Measurements from ENCODE around the gene DLX3. TPM values are rescaled to one million over a fixed set of nuclear protein-coding genes. Genes with fewer than 3 reads are reported as not detected.
A peak's percentile ranks its signal among the peaks of the same experiment; 100 is the strongest.

DLX3 gene
- total and polyA plus RNA-seq, 2 of the 8 experiments (the other 6 are each of a cell fraction or from before 2014, with no cell fraction given): 0.15 to 0.20 TPM

GRCh38 chr17:49978501-49978900 is 16.5 kb downstream of the DLX3 start:
- no peak overlapping the region for H2BK20ac ChIP-seq (ENCODE audit: low read length)
- H2AFZ ChIP-seq (ENCODE audit: low read length): no peak overlapping the region
- H2BK120ac ChIP-seq (replicated peaks; ENCODE audit: low read depth, low read length): no peak overlapping the region
- DNase-seq (ENCODE audit: low read depth in 1 of 2, low spot score in 2 of 2) (no peak), FAIRE-seq (no peak)
- no peak overlapping the region for H3K4ac ChIP-seq (replicated peaks; ENCODE audit: insufficient read length, low read depth, low read length)
- no peak overlapping the region for H4K91ac ChIP-seq (replicated peaks; ENCODE audit: insufficient read length, low read length)
- no peaks in the 10 kb centered on the region for H3K79me1 ChIP-seq (ENCODE audit: low read depth, low read length)
- H3K27ac ChIP-seq (ENCODE audit: low read depth, low read length): no peak overlapping the region
- no peak overlapping the region for H3K23ac ChIP-seq (ENCODE audit: insufficient read length)
- H4K20me1 ChIP-seq (replicated peaks in 1 of 2; ENCODE audit: control insufficient read depth in 1 of 2, insufficient read depth in 2 of 2, low read length in 2 of 2): peaks cover 2 to 3% of the 10 kb centered on the region in 2 experiments
- H2BK15ac ChIP-seq (ENCODE audit: low read length): no peak overlapping the region
- no peaks in the 10 kb centered on the region for H3K36me3 ChIP-seq (ENCODE audit: control insufficient read depth in 2 of 4, insufficient read depth in 4 of 4, low read length in 3 of 4)
- no peak overlapping the region for H2BK12ac ChIP-seq (ENCODE audit: low read depth, low read length)
- no peaks in the 10 kb centered on the region; the same call in 1 of the 2 replicates for H3K23me2 ChIP-seq (ENCODE audit: low read depth, low read length)
- ChIA-PET CTCF (ENCODE audit: partially characterized antibody) (interaction anchor here (0.8 to 15.2 kb wide), 21 partner anchors 12 to 276 kb away, joined by 3 to 398 read pairs (median 4); partner anchors contain the start of gene DLX3), POLR2A (ENCODE audit: partially characterized antibody) (interaction anchor here (1.3 to 1.4 kb wide), 3 partner anchors 16 to 81 kb away, joined by 3 to 5 read pairs (median 4); partner anchors contain the start of gene DLX3)
- H3K4me2 ChIP-seq (ENCODE audit: insufficient read depth in 1 of 2, low read depth in 2 of 2, low read length in 2 of 2): no peak overlapping the region; a peak in 1 of 4 replicates
- H3K56ac ChIP-seq (replicated peaks; ENCODE audit: insufficient read length, low read depth, low read length): no peak overlapping the region
- H3K14ac ChIP-seq (ENCODE audit: insufficient read length): no peak overlapping the region
- no peak overlapping the region for H4K5ac ChIP-seq (ENCODE audit: insufficient read length, low read depth, low read length)
- no peak overlapping the region for H2AK5ac ChIP-seq (ENCODE audit: low read depth, low read length)
- no peaks in the 10 kb centered on the region; a peak in 1 of 4 replicates for H3K9me3 ChIP-seq (ENCODE audit: insufficient read depth in 2 of 2, low read depth in 1 of 2, low read length in 1 of 2)
- H4K8ac ChIP-seq (ENCODE audit: extremely low read depth, insufficient read depth, low read length): no peak overlapping the region
- TF ChIP-seq SUZ12 (IDR thresholded peaks at IDR 0.05; ENCODE audit: low read length) (0 out of 2 replicates have a peak, but pooled peaks have one; percentile 4), BRCA1 (IDR thresholded peaks at IDR 0.05; ENCODE audit: low read depth, low read length) (no peak)
- no peak overlapping the region for H3K4me3 ChIP-seq (ENCODE audit: extremely low read depth in 1 of 4, insufficient read depth in 2 of 4, low read depth in 3 of 4, low read length in 4 of 4)
- no peak overlapping the region for H2BK5ac ChIP-seq (ENCODE audit: low read depth, low read length)
- 64% methylated on average over 13 of the region's 13 CpGs; no CpG with 5 or more reads in 1 of the 2 experiments for WGBS, 2 experiments (ENCODE audit: extremely low coverage in 1 of 2, insufficient coverage in 1 of 2, insufficient read length in 1 of 2, insufficient replicate concordance in 2 of 2, low coverage in 1 of 2, low lambda C conversion rate in 2 of 2, missing lambda C conversion rate in 1 of 2)
- H3K18ac ChIP-seq (ENCODE audit: extremely low read depth, low read length): no peak overlapping the region; the same call in 1 of the 2 replicates
- H3K4me1 ChIP-seq (replicated peaks in 1 of 4; ENCODE audit: control insufficient read depth in 3 of 4, insufficient read depth in 4 of 4, low read length in 3 of 4): peaks cover 3 to 25% (median 17%) of the 10 kb centered on the region in 4 experiments
- H3K27me3 ChIP-seq (replicated peaks in 1 of 4; ENCODE audit: control insufficient read depth in 3 of 4, extremely low read depth in 1 of 4, insufficient read depth in 3 of 4, low read length in 3 of 4): peaks cover 19 to 53% (median 40%) of the 10 kb centered on the region in 4 experiments
- no peak overlapping the region for H3K9ac ChIP-seq (replicated peaks in 1 of 4; ENCODE audit: extremely low read depth in 1 of 4, low read depth in 3 of 4, low read length in 3 of 4)
- no peaks in the 10 kb centered on the region for H3K79me2 ChIP-seq (ENCODE audit: control insufficient read depth in 1 of 2, insufficient read depth in 2 of 2, low read length in 2 of 2)
